Fibroblast of gingiva (primary cell): ENCODE data around the gene AGXT2.

Source experiments
- DNase-seq: peaks from one replicate; pipeline ENCODE4 v3.0.0-alpha.2; 2011; ENCODE audit warnings: low read depth

Gene AGXT2

GRCh38 chr5:34967540-34967939 lies 80.2 kb downstream of the AGXT2 start:
- no peak for DNase-seq

GRCh38 chr5:34959323-34959722 lies 88.4 kb downstream of the AGXT2 start:
- peak; percentile 11 for DNase-seq

GRCh38 chr5:34957857-34958690 lies 89.7 kb downstream of the AGXT2 start:
- peak; percentile 9 for DNase-seq

GRCh38 chr5:34957321-34957720 lies 90.4 kb downstream of the AGXT2 start:
- no peak for DNase-seq
